ENCODE data around the gene GJC2.

GJC2 gene

DNA sequence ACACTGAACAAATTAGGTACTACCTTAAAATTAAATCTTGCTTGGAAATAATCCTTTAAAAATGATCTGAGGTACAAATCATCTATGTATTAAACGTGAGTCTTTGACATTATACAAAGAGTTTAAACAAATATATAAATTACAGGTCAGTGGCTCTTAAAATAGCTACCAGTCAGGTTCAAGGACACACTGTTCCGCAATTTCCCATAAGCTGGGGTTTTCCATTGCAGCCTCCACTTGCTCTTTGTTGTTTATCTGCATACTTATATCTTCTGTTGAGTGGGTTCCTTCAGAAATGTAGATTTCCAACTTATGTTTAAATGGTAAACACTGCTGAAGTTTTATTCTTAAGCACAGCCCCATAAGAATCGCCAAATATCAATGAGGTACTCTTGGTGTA lies 34.9 kb upstream of the GJC2 start:
- ATAC-seq: no peak

DNA sequence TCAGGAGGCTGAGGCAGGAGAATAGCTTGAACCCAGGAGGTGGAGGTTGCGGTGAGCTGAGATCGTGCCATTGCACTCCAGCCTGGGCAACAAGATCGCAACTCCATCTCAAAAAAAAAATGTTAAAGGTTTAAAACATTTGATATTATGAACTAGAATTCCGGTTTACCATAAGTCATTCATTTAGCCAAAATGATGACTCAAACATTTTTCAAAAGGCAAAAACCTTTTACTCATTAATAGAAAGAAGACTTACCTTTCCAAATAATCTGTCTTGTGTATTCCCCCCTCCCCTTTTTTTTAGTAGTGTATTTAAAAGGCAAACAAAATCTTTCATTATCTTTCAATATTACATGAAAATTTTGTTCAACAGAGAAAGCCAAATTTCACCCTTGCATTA lies 32.4 kb upstream of the GJC2 start:
- ATAC-seq: no peak

- no peak for ATAC-seq
Observed at GRCh38 chr1:228118040-228118439, 31.7 kb upstream of the GJC2 start.

DNA sequence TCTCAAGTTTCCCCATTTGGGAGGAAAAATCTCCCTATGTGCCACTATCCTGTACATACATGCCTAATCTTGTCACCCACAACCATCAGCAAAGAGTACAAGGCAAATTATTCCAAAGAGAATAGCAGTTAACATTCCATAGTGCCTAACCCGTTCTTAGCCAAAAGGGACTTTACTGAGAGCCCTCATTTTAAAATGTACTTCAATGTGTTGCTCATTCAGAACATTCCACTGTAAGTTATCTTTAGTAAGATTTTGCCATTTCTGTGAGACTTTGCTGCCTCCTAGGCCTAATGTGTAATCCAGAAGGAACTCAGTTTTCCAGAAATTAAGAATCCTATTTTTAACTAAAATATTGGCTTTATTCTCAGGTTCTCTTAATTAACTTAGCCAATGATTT lies 29.4 kb upstream of the GJC2 start:
- ATAC-seq: no peak

DNA sequence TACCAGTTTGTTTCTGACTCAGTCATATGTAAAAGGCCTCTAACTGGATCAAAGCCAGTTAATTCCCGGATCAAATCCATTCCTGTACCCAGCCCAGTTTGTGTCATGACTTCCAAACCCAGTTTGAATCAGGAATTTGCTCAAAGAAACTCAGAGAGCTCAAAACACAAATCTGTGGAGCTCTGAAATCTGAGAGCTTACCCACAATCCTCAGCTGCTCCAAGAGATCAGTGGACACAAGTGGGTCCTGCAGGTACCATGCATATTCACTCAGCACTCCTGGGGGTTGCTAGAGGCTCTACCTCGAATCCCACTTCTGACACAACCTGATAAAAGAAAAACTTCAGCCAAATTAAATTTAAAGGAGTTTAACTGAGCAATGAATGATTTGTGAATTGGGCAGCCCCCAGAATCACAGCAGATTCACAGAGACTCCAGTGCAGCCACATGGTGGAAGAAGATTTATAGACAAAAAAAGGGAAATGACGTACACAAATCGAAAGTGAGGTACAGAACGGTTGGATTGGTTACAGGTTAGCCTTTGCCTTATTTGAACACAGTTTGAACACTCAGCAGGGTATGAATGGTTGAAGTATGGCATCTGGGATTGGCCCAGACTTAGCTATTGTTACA lies 28.8 kb upstream of the GJC2 start:
- ATAC-seq: peak; percentile 25 to 36

GRCh38 chr1:228122921-228123441 lies 26.7 kb upstream of the GJC2 start:
- no peak for ATAC-seq

GRCh38 chr1:228123505-228123904 lies 26.2 kb upstream of the GJC2 start:
- ATAC-seq: no peak

DNA sequence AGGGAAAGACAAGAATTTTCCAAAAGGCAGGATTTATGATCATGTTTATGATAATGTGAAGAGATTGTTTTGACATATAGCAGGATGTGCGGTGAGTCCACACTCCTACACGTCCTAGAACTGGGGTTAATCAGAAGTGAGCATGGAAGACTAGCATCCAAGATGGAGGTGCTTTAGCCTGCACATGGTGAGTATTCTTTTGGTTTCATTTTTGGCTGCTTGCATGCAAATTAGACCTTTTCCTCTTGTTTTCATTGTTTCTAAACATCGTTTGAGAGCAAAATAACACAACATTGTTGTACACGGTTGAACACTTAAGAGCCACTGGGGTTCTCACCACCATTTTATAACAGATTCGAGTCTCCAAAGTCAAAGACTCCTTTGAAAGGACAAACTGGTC lies 24.5 kb upstream of the GJC2 start:
- no peak for ATAC-seq

- ATAC-seq: no peak
Observed at GRCh38 chr1:228131766-228132165, 18.0 kb upstream of the GJC2 start.

DNA sequence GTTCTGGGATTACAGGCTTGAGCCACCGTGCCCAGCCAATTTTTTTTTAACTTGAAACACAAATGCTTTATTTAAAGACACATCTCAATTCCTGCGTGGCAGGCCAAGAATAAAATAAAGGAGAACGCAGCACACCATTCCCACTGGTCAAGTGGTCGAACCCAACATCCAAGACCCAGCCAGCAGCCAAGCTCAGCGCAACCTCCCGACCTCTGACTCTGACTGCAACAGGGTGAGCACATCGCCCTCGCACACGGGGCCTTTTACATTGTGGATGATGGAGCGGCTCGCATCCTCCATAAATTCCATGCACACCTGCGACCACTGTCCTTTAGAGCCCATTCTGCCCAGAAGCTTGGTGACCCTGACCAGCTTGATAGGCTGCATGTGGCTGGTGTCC lies 15.1 kb upstream of the GJC2 start:
- ATAC-seq: no peak

DNA sequence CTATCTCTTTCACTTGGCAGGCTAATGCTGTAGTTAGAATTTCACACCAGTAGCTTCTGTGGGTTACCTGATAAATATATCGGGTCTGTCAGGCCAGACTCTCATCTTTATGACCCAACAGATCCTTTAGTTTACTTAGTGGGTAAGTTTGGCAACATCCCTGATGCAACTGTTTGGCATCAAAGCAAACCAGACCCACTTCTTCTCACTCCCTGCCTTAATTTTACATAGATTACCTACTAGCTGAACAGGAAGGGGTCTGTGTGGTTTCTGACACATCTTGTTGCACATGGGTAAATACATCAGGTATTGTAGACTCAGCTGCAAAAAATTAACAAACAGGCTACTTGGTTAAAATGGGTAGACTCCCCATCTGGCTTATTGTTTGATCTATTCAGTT lies 12.8 kb upstream of the GJC2 start:
- ATAC-seq: no peak

- ATAC-seq: no peak
Observed at GRCh38 chr1:228139406-228139930, 10.3 kb upstream of the GJC2 start.

DNA sequence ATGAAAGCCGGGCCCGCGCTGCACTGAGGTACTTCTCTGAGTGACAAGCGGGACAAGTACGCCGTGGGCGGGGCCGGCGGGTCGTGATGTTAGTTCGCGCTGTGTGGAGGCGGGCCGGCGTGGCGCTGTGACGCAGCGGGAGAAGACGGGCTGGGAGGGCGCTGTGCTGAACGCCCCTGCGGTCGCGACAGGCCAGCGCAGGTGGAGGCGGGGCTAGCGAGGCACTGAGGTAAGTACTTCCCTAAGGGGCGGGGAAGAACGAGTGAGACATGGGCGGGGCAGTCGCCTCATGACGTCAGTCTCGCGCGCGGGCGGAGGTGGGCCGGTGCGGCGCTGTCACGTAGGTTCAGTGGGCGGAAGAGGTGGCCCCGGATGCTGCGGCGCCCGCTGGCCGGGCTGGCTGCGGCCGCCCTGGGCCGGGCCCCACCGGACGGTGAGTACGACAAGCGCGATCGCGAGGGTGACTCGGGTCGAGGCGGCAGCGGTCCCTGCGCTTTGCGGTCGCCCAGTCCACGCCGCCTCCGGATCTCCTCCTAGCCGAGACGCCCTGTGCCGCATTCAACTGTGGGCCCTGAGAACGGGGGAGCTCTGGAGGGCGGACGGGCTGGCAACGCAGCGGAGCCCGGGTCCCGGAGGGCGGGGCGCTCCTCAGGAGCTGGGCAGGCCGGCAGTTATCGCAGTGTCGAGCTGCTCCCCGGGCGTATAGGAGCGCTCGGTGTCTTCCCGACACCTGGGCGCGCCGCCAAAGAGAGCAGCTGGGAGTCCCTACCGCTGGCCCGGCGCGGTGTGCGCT lies 9.6 kb upstream of the GJC2 start, which contains the start of gene GUK1:
Gene GUK1 (plus strand): TSS at position 349 of the 793 bp plus-strand sequence. CDS start 24 bp downstream, at position 373.
- ATAC-seq: peak; percentile 90 to 93

DNA sequence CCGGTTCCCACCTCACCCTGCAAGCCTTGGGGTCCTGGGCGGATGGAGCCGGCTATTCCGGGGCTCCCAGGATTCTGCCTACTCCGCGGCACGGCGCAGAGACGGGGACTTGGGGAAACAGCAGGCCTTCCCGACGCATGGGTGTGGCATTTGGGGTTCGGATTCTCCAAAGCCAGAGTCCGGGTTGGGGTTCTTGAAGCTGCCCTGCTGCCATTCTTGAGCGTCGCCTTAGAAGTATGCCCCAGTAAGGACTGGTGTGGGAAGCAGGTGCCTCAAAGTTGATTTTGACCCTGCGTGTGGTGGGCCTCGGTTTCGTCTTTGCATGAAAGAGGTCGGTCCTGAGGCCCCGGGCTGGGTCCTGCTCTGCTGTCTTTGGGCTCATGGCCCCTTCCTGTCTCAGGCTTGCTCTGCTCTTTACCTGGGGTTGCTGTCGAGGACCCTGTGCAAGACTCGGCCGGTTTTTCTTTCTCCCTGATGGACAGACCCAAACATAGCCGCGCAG lies 9.0 kb upstream of the GJC2 start:
- no peak for ATAC-seq

GRCh38 chr1:228141226-228142044 lies 8.3 kb upstream of the GJC2 start:
- no peak for ATAC-seq

- no peak for ATAC-seq
Observed at GRCh38 chr1:228142155-228142691, 7.5 kb upstream of the GJC2 start.

DNA sequence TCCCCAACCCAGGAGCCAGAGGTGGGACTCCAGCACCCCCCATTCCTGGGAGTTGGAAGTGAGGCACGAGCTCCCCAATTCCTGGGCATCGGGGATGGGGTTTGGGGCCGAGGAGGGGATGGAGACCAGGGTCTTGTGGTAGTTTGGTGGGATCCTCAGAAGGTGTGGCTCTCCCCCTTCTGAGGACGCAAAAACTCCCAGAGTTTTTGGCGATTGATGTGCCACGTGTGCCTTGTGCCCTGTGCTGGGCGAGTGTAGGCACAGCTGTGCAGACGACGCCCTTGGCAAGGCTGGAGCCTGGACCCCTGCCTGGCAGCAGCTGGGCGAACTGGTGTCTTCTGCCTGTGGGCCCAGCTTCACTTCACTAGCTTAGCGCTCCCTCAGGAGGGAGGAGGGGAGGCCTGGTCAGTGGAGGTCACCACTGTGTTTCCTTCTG lies 7.0 kb upstream of the GJC2 start:
- ATAC-seq: no peak

DNA sequence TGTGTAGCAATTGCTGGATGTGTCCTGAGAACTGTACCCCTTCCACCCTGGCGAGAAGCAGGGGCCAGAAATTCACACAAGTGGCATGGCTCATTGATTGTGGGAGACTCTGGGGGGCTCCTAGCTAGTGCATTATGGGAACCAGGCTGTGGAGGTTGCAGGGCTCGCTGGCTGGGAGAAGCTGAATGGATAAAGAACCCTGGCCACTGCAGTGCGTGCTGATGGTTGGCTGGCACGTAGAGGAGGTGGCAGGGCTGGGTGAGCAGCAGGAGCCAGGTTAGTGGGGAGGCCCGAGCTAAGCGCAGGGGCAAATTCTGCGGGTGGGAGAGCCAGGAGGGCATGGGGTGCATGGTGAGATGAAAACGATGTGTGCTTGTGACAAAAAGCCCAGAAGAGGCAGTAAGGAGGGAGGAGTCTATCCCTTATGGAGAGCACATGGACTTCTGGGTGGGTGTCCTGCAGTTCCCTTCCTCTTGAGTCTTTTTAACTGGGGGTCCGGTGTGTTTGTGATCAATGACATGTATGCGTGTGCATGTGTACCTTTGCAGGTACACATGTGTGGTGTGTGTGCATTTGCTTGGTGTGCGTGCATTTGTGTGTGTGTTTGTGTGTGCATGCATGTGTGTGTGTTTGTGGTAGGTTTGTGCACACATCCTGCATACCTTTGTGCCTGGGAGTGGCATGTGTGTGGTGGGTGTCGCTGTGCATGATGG lies 6.1 kb upstream of the GJC2 start:
- ATAC-seq: no peak

GRCh38 chr1:228144193-228144992 lies 5.3 kb upstream of the GJC2 start:
- ATAC-seq: no peak

DNA sequence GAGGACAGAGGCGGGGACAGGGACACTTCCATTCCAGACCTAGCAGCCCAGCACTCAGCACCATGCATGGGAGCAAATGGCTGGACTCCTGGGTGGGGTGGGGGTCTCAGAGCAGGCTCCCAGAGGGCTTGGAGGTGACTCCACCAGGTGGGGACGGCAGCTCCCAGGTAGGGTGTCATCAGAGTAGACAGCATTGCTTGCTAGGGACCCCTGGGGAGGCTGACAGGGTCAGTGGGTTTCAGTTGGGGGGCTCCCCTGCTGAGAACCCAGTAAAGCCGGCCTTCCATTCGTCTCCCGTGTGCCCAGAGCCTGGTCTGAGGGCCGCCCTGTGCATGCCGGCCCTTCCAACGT lies 4.8 kb upstream of the GJC2 start:
- ATAC-seq: no peak

Data from activated CD4-positive, CD25-positive, alpha-beta regulatory T cell treated with anti-CD3 and anti-CD28 coated beads, Interleukin-2, amount 50 U/mL, for 24 hours (primary cell).